ENCODE results near the gene TOMM40. TPM values are rescaled to one million over a fixed set of nuclear protein-coding genes. Genes with fewer than 3 reads are reported as not detected.

Gene TOMM40
- total RNA-seq, 1 experiment from 2014 or later: 180 TPM

DNA sequence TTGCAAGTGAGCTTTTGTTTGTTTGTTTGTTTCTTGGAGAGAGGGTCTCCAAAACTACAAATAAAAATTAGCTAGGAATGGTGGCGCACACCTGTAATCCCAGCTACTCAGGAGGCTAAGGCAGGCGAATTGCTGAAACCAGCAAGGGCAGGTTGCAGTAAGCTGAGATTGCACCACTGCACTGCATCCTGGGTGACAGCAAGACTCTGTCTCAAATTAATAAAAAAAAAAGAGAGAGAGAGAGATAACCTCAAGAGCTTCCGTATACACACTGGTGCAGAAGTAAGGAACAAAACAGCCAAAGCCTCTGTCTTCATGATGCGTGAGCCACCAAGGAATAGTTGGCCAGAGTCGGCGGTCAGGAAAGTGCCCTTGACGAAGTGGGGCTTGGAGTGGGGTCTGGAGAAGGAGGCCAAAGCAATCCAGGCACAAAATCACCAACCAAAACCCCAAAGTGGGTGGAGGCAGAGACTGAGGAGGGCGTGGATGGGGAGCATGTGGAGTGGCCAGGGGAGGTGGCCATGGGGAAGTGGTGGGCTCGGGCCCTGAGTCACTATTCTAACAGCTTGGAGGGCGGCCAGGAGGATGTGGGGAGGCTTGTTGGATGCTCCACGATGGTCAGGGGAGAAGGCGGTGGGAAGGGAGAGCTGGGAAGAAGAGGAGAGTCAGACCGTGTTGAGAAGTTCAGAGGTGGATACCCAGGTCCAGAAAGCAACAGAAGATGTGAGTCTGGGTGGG, 21.2 kb upstream of the TOMM40 start:
- Mint-ChIP-seq H3K27ac (peak overlapping the region; percentile 64 to 95 (median 77); a peak in 3 of 7 replicates), H3K36me3 (ENCODE audit: insufficient read depth in 1 of 3, low read depth in 3 of 3) (peaks cover 55 to 85% (median 81%) of the 10 kb centered on the region in 3 experiments), H3K27me3 (ENCODE audit: low read depth) (no peaks in the 10 kb centered on the region), H3K9me3 (no peaks in the 10 kb centered on the region; a peak in 1 of 5 replicates), H3K4me3 (no peak overlapping the region), H3K4me1 (0 out of 4 replicates have a peak, but pooled peaks cover 0 to 2% of the 10 kb centered on the region in 2 experiments)
- no CpG with 5 or more reads among the region's 13 CpGs for WGBS (ENCODE audit: extremely low coverage, insufficient read length, low lambda C conversion rate)
- H4K20me1 ChIP-seq (ENCODE audit: control insufficient read depth, insufficient read depth, insufficient read length): no peaks in the 10 kb centered on the region
- TF ChIP-seq, protein P1, sequence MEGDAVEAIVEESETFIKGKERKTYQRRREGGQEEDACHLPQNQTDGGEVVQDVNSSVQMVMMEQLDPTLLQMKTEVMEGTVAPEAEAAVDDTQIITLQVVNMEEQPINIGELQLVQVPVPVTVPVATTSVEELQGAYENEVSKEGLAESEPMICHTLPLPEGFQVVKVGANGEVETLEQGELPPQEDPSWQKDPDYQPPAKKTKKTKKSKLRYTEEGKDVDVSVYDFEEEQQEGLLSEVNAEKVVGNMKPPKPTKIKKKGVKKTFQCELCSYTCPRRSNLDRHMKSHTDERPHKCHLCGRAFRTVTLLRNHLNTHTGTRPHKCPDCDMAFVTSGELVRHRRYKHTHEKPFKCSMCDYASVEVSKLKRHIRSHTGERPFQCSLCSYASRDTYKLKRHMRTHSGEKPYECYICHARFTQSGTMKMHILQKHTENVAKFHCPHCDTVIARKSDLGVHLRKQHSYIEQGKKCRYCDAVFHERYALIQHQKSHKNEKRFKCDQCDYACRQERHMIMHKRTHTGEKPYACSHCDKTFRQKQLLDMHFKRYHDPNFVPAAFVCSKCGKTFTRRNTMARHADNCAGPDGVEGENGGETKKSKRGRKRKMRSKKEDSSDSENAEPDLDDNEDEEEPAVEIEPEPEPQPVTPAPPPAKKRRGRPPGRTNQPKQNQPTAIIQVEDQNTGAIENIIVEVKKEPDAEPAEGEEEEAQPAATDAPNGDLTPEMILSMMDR (conservative IDR thresholded peaks at IDR 0.05): no peak
- no peaks in the 10 kb centered on the region for H3K4me1 ChIP-seq (ENCODE audit: insufficient read depth, low read length)
- no peak overlapping the region for H2BK5ac ChIP-seq (ENCODE audit: insufficient read length, low read length)
- no peak overlapping the region for H3K9ac ChIP-seq (ENCODE audit: extremely low read depth, insufficient read length, low read length)
- H3K23ac ChIP-seq (ENCODE audit: insufficient read length, low read depth, low read length): no peak overlapping the region
- H3K9me3 ChIP-seq (ENCODE audit: control insufficient read depth, low read depth, low read length): no peaks in the 10 kb centered on the region
- H4K8ac ChIP-seq (replicated peaks; ENCODE audit: insufficient read length, low read depth, low read length): no peak overlapping the region
- no peak overlapping the region for H2AK5ac ChIP-seq (ENCODE audit: insufficient read length, low read length)
- H3K27ac ChIP-seq (ENCODE audit: insufficient read length, low read depth, low read length): no peak overlapping the region
- no peaks in the 10 kb centered on the region for H3K79me2 ChIP-seq (ENCODE audit: insufficient read depth, low read length)
- H4K5ac ChIP-seq (ENCODE audit: insufficient read length, low read depth, low read length): no peak overlapping the region
- no peaks in the 10 kb centered on the region for H3K23me2 ChIP-seq (ENCODE audit: insufficient read length, low read depth, low read length, poor library complexity, severe bottlenecking)
- no peak overlapping the region for H2BK20ac ChIP-seq (ENCODE audit: low read depth, low read length, poor library complexity, severe bottlenecking)
- H3K27me3 ChIP-seq (ENCODE audit: insufficient read depth, low read length): no peaks in the 10 kb centered on the region
- no peak overlapping the region for H3T11ph ChIP-seq (ENCODE audit: low read length)
- H3K79me1 ChIP-seq (ENCODE audit: insufficient read depth, low read depth, low read length, poor library complexity, severe bottlenecking): peaks cover 6% of the 10 kb centered on the region
- no peak overlapping the region for H4K91ac ChIP-seq (ENCODE audit: insufficient read length, low read depth, low read length)
- H3K18ac ChIP-seq (ENCODE audit: insufficient read length, low read depth, low read length): no peak overlapping the region
- H2BK120ac ChIP-seq (ENCODE audit: low read depth, low read length, poor library complexity, severe bottlenecking): no peak overlapping the region
- H2BK15ac ChIP-seq (ENCODE audit: low read depth, low read length): no peak overlapping the region
- no peak overlapping the region for H3K4me2 ChIP-seq (ENCODE audit: insufficient read depth, insufficient read length, low read length)
- no peak overlapping the region for H2BK12ac ChIP-seq (ENCODE audit: insufficient read length, low read depth, low read length)
- no peak overlapping the region for H3K14ac ChIP-seq (ENCODE audit: insufficient read depth, low read length)
- H3K56ac ChIP-seq (ENCODE audit: insufficient read length, low read depth, low read length): no peak overlapping the region
- no peak overlapping the region for H3K4ac ChIP-seq (ENCODE audit: low read depth, low read length)
- H2AFZ ChIP-seq (ENCODE audit: low read length): no peak overlapping the region
- no peak for DNase-seq
